ENCODE measurements around the gene HCFC1.

Gene HCFC1

GRCh38 chrX:154008521-154008920 is 36.9 kb upstream of the HCFC1 start:
- H3K36me3 ChIP-seq (replicated peaks; ENCODE audit: insufficient read depth, low read length) = no peaks in the 10 kb centered on the region
- peaks cover 21% of the 10 kb centered on the region for H3K79me2 ChIP-seq (ENCODE audit: low read length)
- H4K20me1 ChIP-seq (ENCODE audit: insufficient read depth, low read length) = no peaks in the 10 kb centered on the region
- no peak overlapping the region for H2AFZ ChIP-seq (ENCODE audit: low read length)
- H3K27ac ChIP-seq (ENCODE audit: low read length) = peak overlapping the region; percentile 81
- H3K9ac ChIP-seq (ENCODE audit: low read length) = peak overlapping the region; percentile 29; the same call in 1 of the 2 replicates
- H3K9me2 ChIP-seq (replicated peaks; ENCODE audit: insufficient read depth, low read length) = no peaks in the 10 kb centered on the region
- no peaks in the 10 kb centered on the region for H3K9me3 ChIP-seq (replicated peaks; ENCODE audit: insufficient read depth, low read length)
- H3K27me3 ChIP-seq (replicated peaks; ENCODE audit: insufficient read depth, low read length) = no peaks in the 10 kb centered on the region
- H3K4me3 ChIP-seq (ENCODE audit: low read length) = no peak overlapping the region
- peaks cover 39% of the 10 kb centered on the region for H3K4me1 ChIP-seq (ENCODE audit: low read length)
- DNase-seq = peak; percentile 62
- H3F3A ChIP-seq (ENCODE audit: insufficient read depth, low read length) = peaks cover 15% of the 10 kb centered on the region
- H3K4me2 ChIP-seq (ENCODE audit: low read depth, low read length) = peak overlapping the region; percentile 41; the same call in 1 of the 2 replicates
- TF ChIP-seq EZH2phosphoT487 (IDR thresholded peaks at IDR 0.05; ENCODE audit: low read length) (no peak), EZH2 (optimal IDR thresholded peaks at IDR 0.05; ENCODE audit: low read depth, low read length) (no peak), CTCF (IDR thresholded peaks at IDR 0.05; ENCODE audit: low read length) (no peak)

GRCh38 chrX:154006947-154007346 is 35.3 kb upstream of the HCFC1 start:
- 0 out of 2 replicates have a peak, but pooled peaks cover 5% of the 10 kb centered on the region for H3K79me2 ChIP-seq (ENCODE audit: low read length)
- H3K9ac ChIP-seq (ENCODE audit: low read length) = no peak overlapping the region
- no peak for TF ChIP-seq EZH2 (optimal IDR thresholded peaks at IDR 0.05; ENCODE audit: low read depth, low read length)
- TF ChIP-seq EZH2phosphoT487 (IDR thresholded peaks at IDR 0.05; ENCODE audit: low read length) = no peak
- no peak for TF ChIP-seq CTCF (IDR thresholded peaks at IDR 0.05; ENCODE audit: low read length)
- no peaks in the 10 kb centered on the region for H4K20me1 ChIP-seq (ENCODE audit: insufficient read depth, low read length)
- H3K27me3 ChIP-seq (replicated peaks; ENCODE audit: insufficient read depth, low read length) = no peaks in the 10 kb centered on the region
- no peak overlapping the region for H2AFZ ChIP-seq (ENCODE audit: low read length)
- DNase-seq = no peak
- H3K4me2 ChIP-seq (ENCODE audit: low read depth, low read length) = no peak overlapping the region
- H3K9me2 ChIP-seq (replicated peaks; ENCODE audit: insufficient read depth, low read length) = no peaks in the 10 kb centered on the region
- H3K4me1 ChIP-seq (ENCODE audit: low read length) = peaks cover 40% of the 10 kb centered on the region
- no peak overlapping the region for H3K27ac ChIP-seq (ENCODE audit: low read length)
- H3K36me3 ChIP-seq (replicated peaks; ENCODE audit: insufficient read depth, low read length) = no peaks in the 10 kb centered on the region
- no peak overlapping the region for H3K4me3 ChIP-seq (ENCODE audit: low read length)
- H3K9me3 ChIP-seq (replicated peaks; ENCODE audit: insufficient read depth, low read length) = no peaks in the 10 kb centered on the region
- peaks cover 14% of the 10 kb centered on the region for H3F3A ChIP-seq (ENCODE audit: insufficient read depth, low read length)

GRCh38 chrX:154004315-154004714 is 32.7 kb upstream of the HCFC1 start:
- DNase-seq = no peak
- no peak overlapping the region for H3K4me3 ChIP-seq (ENCODE audit: low read length)
- peaks cover 6% of the 10 kb centered on the region for H3F3A ChIP-seq (ENCODE audit: insufficient read depth, low read length)
- no peak overlapping the region for H2AFZ ChIP-seq (ENCODE audit: low read length)
- no peak overlapping the region for H3K4me2 ChIP-seq (ENCODE audit: low read depth, low read length)
- no peaks in the 10 kb centered on the region for H3K9me3 ChIP-seq (replicated peaks; ENCODE audit: insufficient read depth, low read length)
- H3K79me2 ChIP-seq (ENCODE audit: low read length) = no peaks in the 10 kb centered on the region
- H3K36me3 ChIP-seq (replicated peaks; ENCODE audit: insufficient read depth, low read length) = no peaks in the 10 kb centered on the region
- no peak overlapping the region for H3K9ac ChIP-seq (ENCODE audit: low read length)
- no peaks in the 10 kb centered on the region for H3K9me2 ChIP-seq (replicated peaks; ENCODE audit: insufficient read depth, low read length)
- TF ChIP-seq EZH2phosphoT487 (IDR thresholded peaks at IDR 0.05; ENCODE audit: low read length) (no peak), EZH2 (optimal IDR thresholded peaks at IDR 0.05; ENCODE audit: low read depth, low read length) (no peak), CTCF (IDR thresholded peaks at IDR 0.05; ENCODE audit: low read length) (no peak)
- peaks cover 25% of the 10 kb centered on the region for H3K4me1 ChIP-seq (ENCODE audit: low read length)
- no peaks in the 10 kb centered on the region for H3K27me3 ChIP-seq (replicated peaks; ENCODE audit: insufficient read depth, low read length)
- H4K20me1 ChIP-seq (ENCODE audit: insufficient read depth, low read length) = no peaks in the 10 kb centered on the region
- no peak overlapping the region for H3K27ac ChIP-seq (ENCODE audit: low read length)
